CMK (cell line): ENCODE results near the gene PPP2R2B.

Experiments used
- DNase-seq: peaks from one replicate; pipeline ENCODE4 v3.0.0-alpha.2; 2010; ENCODE audit warnings: low read depth

Gene PPP2R2B

DNA sequence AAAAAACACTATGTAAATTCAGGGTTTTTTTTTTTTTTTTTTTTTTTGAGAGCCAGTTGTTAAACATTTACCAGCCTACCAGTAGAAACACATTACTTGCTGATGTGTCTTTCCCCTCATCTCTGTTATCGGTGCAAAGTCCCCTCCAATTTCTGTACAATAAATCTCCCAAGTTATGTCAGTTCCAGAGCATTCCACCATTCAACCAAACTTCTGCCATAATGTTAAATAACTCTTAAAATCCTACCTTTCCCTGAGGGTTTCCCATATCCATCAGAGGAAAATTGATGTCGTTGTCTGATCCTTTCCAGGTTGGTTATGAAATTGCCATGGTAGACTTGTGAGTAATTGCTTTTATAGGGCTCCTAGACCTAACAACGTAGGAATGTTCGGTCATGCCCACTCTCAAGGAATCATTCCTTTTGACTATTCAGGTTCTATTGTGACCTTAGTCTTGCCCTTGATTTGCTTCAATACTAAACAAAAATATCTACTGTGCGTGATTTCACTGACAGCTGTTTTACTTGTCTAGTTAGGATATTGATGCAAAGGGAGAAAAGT lies 5.6 kb upstream of the PPP2R2B start:
- DNase-seq, result no peak

- no peak for DNase-seq
Measured at GRCh38 chr5:146883511-146883910, 5.0 kb upstream of the PPP2R2B start.

GRCh38 chr5:146880966-146881365 lies 2.4 kb upstream of the PPP2R2B start:
- no peak for DNase-seq

- no peak for DNase-seq
Measured at GRCh38 chr5:146877783-146878475, 628 bp downstream of the PPP2R2B start.

GRCh38 chr5:146877178-146877681 lies 1.3 kb downstream of the PPP2R2B start:
- no peak for DNase-seq

DNA sequence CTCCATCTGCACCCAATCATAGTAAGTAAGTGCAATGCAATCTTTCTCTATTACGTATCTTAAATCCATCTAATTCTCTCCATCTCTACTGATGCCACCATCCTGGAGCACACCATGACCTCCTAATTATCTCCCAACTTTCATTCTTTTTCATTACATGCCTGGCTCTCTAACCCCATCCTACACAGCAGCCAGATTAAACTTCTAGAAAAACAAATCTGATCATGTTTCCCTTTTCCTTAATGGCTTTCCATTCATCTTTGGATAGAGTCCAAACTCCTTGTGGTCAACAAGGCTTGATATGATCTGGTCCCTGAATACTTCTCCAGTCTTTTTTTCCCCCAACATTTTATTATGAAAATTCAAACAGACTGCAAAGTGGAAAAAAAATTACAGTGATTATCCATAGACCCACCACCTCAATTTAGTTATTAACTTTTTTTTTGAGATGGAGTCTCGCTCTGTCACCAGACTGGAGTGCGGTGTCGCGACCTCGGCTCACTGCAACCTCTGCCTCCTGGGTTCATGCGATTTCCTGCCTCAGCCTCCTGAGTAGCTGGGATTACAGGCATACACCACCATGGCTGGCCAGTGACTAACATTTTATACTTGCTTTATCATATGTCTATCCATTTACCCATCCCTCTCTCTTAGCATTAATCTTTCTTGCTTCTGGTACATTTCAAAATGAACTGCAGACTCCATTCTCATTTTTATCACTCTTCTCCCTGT lies 5.2 kb downstream of the PPP2R2B start:
- DNase-seq, result no peak

GRCh38 chr5:146872188-146872587 lies 6.4 kb downstream of the PPP2R2B start:
- DNase-seq, result no peak

- no peak for DNase-seq
Measured at GRCh38 chr5:146867996-146868708, 10.4 kb downstream of the PPP2R2B start.

DNA sequence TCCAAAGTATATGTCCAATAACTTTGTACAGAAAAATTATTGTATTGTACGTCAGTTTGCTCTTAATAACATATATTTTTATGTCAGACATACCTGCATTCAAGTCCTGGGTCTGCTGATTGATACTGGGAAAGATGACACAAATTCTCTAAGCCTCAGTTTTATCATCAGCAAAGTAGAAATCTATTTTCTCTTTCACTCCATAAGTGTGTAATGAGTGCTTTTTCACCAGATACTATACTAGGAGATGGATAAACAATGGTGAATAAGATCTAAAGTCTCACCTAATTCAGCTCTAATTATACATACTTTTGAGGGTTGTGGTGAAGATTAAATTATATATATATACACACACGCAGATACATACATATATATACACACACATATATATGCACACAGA lies 12.3 kb downstream of the PPP2R2B start:
- DNase-seq, result no peak

- no peak for DNase-seq
Measured at GRCh38 chr5:146862641-146863040, 15.9 kb downstream of the PPP2R2B start.

DNA sequence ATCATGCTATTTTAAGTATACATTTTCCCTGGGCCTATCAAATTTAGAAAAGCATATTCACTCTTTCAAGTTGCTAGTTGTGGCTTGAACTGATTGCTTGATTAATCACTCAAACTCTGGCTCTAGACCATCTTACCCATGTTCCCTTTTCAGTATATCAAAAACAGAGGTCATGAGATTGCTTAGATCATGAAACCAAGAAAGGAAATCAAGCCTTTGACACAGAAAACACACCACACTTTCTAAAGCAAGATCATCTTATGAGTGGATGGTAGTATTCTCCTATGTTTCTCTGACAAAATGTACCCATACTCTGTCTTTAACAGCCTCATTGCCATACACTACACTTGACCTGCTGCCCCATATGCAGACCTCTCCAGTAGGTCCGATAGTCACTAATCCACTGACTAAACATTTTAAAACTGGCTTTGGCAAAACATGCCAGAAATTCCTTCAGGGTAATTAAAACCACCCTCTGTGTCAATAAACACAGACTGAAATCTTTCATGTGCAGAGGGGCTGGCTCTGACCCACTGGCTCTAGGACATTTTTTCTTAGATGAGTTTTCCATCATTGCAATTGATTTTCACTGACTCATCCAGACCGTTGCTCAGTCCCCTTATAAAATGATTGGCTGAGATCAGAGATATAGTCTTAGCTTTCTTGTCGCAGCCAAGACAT lies 18.2 kb downstream of the PPP2R2B start:
- no peak for DNase-seq

- DNase-seq, result no peak
Measured at GRCh38 chr5:146852089-146852488, 26.5 kb downstream of the PPP2R2B start.

DNA sequence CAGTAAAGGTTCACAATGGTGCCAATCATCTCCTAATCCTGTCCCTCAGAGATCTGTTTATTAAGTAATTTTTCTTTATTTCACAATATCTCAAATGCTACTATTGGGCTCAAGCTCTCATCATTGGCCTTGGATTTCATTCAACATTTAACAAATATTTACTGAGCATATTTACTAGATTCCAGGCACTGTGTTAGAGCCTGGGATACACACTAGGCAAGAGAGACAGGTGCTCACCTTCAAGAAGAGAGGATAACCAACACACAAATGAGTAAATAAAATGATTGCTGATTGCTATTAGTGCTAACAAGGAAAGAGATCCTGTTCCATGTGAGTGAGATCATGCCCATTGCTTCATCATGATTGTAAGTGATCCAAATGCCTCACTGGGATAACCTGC lies 27.4 kb downstream of the PPP2R2B start:
- DNase-seq, result no peak

- no peak for DNase-seq
Measured at GRCh38 chr5:146849694-146850303, 28.8 kb downstream of the PPP2R2B start.

GRCh38 chr5:146848133-146848532 lies 30.4 kb downstream of the PPP2R2B start:
- no peak for DNase-seq

- DNase-seq, result no peak
Measured at GRCh38 chr5:146840016-146840415, 38.5 kb downstream of the PPP2R2B start.

GRCh38 chr5:146836226-146836842 lies 42.2 kb downstream of the PPP2R2B start:
- no peak for DNase-seq

GRCh38 chr5:146832985-146833732 lies 45.4 kb downstream of the PPP2R2B start:
- no peak for DNase-seq

DNA sequence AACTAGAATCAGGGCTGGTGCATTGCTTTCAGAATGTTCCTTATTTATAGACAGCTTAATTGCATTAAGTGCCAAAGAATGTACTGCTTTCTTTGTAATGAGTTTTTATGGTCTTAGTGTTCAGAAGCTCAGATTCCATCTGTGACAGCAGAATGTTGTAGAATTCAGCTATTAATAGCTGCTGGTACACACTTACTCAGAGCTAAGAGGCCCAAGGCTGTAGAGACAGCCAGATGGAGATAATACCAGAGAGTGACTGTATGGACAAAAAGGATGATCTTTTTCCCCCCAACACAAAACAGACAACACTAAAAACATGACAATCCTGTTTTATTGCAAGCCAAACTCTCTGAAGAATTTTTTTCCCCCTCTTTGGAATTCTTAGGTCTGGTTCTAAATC lies 50.2 kb downstream of the PPP2R2B start:
- DNase-seq, result no peak

DNA sequence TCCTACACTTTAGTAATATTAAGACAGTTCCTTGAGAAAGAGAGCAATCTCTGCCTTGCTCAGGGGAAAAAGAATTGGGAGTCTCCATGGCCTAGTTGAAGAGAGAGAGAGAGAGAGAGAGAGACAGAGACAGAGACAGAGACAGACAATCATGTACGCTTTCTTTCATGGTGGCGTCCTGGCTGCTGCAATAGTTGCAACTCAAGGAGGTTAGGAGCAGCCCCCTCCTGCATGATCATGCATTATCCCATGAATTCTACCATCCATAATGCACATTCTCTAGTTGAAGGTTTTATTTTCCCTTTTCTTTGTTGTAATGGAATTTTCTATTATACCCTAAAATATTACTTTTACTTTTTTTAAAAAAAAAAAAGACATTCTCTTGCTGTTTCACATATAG lies 50.7 kb downstream of the PPP2R2B start:
- DNase-seq, result no peak
